Suprapubic skin (tissue), 3 donors: ENCODE data around the gene AGTPBP1.

Experiments
- CTCF ChIP-seq, 2 donors: fragments of 200-600 bp in 1 of 2; fragments of 450-650 bp in 1 of 2; sonication (generic) in 1 of 2; IDR thresholded peaks; one replicate each; pipeline ENCODE4 v1.5.1; 2016 to 2019; ENCODE audit warnings: antibody characterized with exemption in 2 of 2, mild to moderate bottlenecking in 1 of 2, moderate library complexity in 1 of 2
- POLR2AphosphoS5 ChIP-seq, 3 donors: sonication (generic); formaldehyde crosslinking; IDR thresholded peaks; one replicate each; pipeline ENCODE4 v1.6.1; 2017; ENCODE audit warnings: antibody characterized with exemption in 3 of 3

GRCh38 chr9:85523202-85523601 lies 218.6 kb downstream of the AGTPBP1 start:
- TF ChIP-seq CTCF (IDR thresholded peaks at IDR 0.05): no peak
- no peak for TF ChIP-seq POLR2AphosphoS5 (IDR thresholded peaks at IDR 0.05)
